GM19455 (cell line): ENCODE results near the gene CNTFR.
A peak's percentile ranks its signal among the peaks of the same experiment; 100 is the strongest.
"Not testable (repeated sequence)": the region's sequence is repeated elsewhere in the genome, so short reads cannot be mapped to it uniquely, and the experiment has no call there.

Experiments
- ATAC-seq: cut with Tn5 transposase; IDR thresholded peaks from one replicate; pipeline ENCODE4 v1.9.1; 2021; ENCODE audit not compliant: unreplicated experiment

CNTFR gene, protein sequence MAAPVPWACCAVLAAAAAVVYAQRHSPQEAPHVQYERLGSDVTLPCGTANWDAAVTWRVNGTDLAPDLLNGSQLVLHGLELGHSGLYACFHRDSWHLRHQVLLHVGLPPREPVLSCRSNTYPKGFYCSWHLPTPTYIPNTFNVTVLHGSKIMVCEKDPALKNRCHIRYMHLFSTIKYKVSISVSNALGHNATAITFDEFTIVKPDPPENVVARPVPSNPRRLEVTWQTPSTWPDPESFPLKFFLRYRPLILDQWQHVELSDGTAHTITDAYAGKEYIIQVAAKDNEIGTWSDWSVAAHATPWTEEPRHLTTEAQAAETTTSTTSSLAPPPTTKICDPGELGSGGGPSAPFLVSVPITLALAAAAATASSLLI

DNA sequence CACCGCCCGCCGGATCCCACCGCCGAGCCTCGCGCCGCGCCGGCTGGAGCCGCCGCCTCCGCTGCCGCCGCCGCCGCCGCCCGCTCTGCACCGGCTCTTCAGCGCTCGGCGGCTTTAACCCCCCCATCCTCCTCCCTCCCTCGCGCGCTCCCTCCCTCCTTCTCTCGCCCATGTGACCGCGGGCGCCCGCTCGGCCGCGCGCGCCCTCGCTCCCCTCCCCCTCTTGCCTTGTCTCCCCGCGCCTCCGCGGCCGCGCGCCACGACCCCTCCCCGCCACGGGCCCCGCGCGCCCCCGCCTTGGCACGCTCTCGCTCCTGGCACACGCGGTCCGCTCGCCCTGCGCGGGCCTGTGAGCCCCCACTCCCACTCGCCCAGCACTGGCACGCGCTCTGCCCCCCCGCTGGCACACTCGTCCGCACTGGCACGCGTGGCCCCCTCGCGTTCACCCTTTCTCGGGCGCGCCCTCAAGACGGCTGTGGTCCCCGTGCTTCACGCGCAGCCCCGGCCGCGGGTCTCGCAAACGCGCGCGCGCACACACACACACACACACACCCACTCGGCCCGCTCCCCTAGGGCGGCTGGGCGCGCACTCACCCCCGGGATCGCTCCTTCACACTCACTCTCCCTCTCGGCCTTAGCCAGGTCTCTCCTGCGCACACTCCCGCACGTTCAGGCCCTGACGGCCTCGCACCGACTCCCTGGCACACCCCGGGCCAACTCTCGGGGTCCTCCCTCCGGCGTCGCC lies at the start of gene CNTFR:
Gene CNTFR (minus strand): TSS at position 89 of the 745 bp plus-strand sequence. CDS start 20,743 bp downstream, outside the sequence.
- ATAC-seq = no peak

DNA sequence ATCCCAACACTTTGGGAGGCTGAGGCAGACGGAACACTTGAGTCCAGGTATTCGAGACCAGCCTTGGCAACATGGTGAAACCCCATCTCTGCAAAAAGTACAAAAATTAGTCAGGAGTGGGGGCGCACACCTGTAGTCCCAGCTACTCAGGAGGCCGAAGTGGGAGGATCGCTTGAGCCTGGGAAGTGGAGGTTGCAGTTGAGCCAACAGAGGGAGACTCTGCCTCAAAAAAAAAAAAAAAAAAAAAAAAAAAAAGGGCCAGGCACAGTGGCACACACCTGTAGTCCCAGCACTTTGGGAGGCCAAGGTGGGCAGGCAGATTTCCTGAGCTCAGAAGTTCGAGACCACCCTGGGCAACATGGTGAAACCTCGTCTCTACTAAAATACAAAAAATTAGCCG lies 49.8 kb upstream of the CNTFR start:
- not testable (repeated sequence) for ATAC-seq

DNA sequence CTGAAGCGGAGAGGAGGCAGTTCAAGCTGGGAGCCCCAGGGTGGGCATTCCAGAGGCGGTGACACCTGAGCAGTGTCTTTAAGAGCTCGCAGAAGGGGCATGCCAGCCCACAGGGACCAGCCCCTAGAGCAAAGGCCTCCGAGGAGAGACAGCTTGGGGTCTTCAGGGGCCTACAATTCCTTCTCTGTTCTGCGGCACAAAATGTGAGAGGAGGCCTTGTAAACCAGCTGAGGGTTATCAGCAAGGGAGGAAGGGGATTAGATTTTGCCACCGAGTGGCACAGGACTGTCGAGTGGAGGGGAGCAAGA lies 48.6 kb upstream of the CNTFR start:
- ATAC-seq = no peak

DNA sequence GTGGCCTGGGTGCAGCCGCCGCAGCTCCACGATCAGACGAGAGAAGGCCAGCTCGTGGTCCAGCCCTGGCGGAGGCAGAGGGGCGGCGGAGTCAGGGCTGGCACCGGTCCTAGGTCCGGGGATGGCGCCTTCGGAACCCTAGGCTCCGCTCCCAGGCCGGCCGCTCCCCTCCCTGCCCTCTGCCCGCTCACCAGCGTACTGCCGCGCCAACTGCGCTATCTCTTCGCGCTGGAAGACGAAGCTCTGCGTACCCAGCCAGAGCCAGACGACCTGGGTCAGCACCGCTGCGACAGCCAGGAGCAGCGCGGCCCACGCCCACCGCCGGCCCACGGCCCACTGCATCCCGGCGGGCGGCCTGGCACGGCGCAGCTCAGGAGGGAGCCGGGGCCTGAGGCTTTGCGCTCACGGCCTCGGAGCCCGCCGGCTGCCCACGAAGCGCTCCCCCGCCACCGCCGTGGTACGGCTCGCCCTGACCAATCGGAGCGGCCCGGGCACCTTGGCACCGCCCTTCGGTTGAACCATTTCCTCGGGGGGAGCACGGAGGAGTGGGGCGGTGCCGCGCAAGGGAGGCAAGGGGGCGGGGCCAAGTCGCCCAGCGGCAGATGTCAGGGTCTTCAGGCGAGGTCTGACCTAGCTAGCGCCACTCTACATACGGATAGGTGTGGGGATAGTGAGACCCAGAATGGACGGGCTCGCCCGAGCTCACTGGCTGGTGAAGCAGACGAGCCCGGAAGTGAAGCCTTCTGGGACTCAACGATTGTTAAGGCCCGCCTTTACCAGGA lies 48.0 kb upstream of the CNTFR start, which contains the start of gene SIGMAR1:
Gene SIGMAR1 (minus strand): TSS at position 432 of the 782 bp plus-strand sequence. CDS start 90 bp downstream, at position 342.
- ATAC-seq = peak; percentile 87

DNA sequence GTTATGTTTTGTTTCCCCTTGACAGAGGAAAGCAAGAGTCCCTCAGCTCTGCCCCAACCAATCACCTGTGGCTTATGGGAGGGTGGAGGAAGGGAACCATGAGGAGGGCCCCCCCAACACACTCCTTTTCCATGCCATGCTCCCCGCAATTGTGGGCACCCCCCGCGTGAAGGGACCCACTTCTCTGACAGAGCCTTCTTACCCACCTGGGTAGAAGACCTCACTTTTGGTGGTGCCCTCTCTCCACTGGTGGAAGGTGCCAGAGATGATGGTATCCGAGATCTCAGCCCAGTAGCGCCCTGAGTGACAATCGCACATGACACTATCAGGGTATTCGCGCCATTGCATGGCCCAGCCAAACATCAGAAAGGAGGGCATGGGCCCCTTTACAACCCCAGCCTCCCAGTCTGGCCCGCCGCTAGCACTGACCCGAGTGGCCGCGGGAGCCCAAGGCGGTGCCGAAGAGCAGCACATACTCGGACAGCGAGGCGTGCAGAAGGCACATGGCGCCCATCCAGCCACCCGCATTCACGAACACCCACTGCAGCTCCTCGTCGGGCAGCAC lies 47.3 kb upstream of the CNTFR start:
- peak; percentile 26 for ATAC-seq

DNA sequence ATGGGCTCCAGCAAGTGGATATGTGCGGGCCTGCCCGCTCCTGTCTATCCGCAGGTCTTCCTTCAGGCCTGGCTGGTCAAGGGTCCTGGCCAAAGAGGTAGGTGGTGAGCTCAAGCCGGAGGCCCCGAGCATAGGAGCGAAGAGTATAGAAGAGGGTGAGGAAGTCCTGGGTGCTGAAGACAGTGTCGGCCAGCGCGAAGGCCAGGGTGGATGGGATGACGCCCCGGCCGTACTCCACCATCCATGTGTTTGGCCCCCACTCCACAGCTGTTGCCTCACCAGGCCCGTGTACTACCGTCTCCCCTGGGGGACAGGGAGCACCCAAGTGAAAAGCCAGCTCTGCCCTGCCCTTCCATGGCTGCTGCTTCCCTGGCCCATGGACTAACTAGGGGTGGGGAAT lies 46.0 kb upstream of the CNTFR start:
- ATAC-seq = no peak

DNA sequence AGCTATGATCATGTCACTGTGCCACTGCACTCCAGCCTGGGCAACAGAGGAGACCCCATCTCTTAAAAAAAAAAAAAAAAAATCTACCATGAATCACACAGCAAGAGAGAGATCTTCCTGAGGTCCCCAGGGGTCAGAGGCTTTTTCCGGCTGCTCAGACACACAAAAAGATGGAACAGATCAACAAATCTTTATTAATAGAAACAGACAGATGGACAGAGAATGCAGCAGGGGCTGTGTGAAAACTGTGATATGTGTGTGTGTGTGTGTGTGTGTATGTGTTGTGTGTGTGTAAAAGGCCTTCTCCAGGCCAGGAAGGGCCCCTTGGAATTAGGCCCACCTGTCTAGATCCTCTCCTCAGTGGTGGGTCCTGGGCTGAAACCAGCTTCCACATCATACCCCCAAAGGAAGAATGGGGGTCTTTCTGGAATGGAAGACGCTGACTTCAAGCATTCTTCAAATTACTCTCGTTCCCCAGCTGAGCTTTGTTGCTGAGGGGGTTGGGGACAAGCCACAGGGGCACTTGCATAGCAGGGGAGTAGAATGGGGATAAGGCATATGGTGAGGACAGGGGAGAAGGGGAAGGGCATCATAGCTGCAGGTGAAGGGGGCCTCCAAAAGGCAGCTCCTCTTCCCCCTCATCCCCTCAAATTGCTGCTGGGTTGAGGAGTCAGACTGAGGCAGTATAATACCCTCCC lies 45.2 kb upstream of the CNTFR start:
- no peak for ATAC-seq

DNA sequence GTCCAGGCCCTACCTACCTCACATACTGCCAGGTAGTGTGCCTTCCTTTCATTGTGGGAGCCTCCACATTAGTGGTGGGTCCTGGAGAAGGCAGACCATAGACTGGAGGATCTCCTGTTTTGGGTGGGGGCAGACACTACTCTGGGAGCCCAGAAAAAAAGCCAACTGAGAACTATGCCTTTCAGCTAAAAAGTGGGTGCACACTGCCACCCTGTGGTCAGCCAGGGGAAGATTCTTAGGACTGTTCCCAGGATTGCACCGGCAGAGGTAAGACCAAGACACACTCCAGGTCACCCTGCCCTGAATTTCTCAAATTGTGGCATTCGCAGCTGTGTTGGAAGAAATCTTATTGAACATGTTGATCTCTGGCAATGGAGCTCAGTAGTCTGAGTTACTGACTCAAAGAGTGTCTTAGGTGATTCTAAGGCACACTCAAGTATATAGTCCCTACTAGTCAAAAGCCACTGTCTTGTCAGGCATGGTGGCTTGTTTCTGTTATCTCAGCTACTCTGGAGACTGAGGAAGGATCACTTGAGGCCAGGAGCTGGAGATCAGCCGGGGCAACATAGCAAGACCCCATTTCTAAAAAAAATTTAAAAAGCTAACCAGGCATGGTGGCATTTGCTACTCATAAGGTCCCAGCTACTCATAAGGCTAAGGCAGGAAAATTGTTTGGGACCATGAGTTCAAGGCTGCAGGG lies 44.5 kb upstream of the CNTFR start:
- ATAC-seq = no peak

DNA sequence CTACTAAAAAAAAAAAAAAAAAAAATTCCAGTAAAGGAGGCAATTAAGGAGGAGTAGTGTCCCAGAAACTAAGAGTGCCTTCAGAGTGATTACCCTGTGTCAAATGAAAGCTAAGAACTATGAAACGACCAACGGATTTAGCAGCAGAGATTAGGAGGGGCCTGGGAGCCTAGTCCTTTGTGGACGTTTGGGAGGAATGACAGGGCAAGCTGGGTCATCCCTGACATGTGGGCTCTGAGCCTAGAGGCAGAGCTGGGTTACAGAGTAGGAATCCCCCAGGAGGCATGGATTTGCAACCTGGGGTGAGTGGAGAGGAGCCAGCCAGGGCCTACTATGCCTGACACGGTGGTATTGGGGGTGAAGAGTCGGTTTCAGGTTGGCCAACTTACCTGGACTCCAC lies 43.6 kb upstream of the CNTFR start:
- no peak for ATAC-seq

DNA sequence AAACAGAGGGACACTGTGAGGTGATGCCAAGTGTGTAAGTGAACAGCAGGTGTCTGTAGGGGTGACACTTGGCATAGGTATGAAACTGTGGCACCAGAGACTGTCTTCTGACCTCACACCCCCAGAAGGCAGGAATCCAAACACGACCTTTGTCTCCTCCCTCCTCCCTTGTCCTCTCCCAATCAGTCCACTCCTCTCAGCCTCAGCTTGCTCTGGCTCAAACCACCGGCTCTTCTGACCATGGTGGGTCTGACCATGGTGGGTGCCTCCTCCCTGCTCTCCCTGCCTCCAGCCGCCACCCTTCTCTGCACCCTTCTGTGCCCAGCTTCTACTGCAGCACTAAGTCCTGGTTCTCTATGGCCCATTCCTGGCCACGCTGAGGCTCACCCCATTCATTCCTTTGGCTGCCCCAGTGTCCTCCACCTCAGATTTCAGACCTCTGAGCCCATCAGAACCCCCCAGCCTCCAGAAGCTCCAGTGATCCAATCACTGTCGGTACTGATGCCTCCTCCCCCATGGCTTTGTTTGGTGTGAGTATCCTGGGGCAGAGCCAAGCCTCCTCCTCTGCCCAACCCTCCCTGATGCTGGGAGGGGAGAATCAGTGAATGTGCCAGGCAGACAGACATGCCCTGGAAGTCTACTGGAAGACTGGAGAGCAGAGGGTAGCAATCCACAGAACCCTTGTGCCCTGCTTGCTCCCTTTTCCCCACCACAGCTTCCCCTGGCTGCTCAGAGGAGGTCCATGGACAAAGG lies 41.1 kb upstream of the CNTFR start:
- ATAC-seq = no peak

DNA sequence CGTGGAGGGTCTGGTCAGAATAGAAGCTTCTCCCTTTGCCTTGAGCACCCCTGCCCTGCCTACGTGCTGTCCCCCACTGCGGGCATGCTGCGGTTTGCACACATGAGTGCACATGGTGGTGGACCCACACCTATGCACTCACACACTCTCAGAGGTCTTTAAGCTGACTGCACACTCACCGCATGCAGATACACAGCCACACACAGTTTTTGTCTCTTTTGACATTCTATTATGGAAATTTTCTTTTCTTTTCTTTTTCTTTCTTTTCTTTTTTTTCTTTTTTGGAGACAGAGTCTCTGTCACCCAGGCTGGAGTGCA lies 39.9 kb upstream of the CNTFR start:
- ATAC-seq = no peak

DNA sequence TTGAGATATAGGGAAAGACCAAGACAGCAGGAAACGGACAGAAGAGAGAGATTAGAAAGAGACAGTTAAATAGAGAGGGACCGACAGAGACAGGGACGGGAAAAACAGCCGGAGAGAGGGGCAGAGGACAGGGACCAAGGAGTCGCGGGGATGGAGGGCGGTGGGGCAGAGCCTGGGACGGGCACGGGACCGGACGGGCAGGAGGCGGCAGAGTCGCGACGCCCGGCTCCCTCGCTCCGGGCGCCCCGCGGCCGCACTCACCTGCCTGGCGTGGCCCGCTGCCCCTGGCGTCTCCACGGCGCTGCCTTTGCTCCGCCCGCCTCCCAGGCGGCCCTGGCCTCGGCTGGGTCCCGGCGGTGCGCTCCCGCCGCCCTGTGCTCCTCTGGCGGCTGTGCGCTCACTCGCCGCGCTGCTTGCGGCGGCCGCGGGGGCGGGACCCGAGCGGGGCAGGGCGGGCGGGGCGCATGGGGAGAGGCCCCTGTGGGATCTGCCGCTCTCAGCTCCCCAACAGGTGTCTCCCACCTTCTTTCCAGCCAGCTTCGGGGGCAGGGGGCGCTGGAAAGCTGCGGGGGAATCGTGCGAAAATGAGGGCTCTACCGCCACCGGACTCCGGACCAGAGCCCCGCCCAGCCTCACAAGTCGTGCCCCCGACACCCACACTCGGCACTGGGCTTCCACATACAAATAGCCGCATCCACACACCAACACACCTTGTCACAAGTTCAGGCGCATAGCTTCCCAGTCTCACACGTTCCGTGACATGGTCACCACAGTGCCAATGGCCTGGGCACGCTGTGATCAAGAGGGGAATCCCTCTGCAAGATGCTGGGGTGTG lies 39.3 kb upstream of the CNTFR start, which contains the start of gene ARID3C:
Gene ARID3C (minus strand): TSS at position 411 of the 835 bp plus-strand sequence. CDS start 1,052 bp downstream, outside the sequence.
- ATAC-seq = no peak

DNA sequence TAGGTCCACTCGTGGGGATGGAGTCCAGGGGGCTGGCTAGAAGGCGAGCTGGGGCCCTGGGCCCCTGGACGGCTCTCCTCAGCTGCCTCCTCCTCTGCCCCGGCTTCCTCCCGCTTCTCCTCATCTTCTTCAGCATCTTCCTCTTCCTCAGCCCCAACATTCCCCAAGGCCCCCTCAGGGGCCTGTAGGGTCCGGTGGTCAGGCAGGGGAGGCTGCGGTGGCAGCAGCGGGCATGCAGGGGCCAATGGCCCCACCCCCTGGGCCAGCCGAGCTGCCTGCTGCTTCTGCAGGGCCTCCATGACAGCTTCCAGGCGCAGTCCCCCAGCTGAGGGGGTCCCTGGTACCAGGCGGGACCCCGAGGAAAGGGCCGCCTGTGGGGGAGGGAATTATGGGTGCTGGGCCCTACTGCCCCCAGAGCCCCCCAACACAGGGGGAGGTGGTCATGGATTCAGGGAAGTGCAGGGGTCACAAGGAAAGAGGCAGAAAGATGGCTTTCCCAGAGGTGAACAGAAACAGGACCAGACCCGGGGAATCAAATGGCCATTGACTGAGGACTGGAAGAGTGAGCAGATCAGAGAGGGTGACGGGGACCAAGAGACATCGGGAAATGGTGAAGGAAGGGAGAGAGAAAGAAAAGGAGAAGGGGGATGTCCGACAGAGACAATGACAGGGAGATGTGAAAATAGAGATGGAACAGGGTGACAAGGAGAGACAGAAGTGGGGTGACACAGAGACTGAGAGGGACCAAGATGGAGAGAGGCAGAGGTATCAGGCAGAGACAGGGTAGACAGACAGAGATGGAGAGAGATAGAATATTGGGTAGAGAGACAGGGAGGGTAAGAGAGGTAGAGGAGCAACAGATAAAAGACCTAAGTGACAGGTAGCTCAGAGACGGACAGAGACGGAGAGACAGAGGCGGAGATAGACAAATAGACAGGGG lies 38.5 kb upstream of the CNTFR start:
- no peak for ATAC-seq

DNA sequence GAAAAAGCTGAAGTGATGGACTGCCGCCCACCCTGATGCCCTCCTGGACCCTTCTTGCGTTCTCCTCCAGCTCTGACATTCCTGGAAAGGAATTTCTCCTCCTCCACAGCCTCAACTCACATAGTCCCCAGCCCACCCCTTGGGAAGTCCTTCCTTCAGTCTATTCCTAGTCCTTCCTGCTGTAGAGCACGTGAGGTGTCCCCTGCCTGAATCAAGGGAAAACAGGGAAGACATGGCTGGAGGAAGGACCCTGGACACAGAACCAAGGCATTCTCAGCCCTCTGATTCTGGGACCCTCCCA lies 35.6 kb upstream of the CNTFR start:
- no peak for ATAC-seq

DNA sequence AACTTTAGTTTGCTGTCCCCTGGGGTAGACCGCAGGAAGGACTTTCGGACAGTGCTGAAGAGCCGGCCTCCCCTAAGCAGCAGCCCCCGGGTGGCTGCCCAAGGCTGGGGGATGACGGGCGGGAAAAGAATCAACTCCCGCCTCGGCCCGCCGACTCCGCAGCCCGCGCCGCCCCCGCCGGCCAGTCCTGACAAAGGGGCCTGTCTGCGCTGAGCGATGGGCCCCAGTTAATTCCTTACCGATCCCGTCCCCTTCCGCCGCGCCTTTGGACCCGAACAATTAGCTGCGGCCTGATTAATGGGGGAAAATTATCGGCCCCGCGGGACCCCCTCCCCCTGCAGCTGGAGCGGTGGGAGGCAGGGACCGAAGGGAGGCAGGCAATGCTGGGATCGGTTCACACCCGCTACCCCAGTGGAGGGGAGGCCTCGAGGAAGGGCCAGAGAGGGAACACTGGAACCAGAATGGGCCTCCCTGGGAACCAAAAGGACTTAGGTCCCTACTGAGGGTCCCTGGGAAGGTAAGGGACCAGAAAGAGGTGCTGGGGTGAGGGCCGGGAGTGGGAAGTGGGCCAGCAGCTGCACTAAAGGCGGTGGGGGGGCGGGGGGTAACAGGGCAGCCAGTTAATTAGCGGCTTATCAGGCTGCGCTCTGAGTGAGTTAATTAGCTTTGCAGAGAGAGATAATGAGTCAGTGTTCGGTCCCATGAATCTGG lies 35.1 kb upstream of the CNTFR start:
- ATAC-seq = no peak

DNA sequence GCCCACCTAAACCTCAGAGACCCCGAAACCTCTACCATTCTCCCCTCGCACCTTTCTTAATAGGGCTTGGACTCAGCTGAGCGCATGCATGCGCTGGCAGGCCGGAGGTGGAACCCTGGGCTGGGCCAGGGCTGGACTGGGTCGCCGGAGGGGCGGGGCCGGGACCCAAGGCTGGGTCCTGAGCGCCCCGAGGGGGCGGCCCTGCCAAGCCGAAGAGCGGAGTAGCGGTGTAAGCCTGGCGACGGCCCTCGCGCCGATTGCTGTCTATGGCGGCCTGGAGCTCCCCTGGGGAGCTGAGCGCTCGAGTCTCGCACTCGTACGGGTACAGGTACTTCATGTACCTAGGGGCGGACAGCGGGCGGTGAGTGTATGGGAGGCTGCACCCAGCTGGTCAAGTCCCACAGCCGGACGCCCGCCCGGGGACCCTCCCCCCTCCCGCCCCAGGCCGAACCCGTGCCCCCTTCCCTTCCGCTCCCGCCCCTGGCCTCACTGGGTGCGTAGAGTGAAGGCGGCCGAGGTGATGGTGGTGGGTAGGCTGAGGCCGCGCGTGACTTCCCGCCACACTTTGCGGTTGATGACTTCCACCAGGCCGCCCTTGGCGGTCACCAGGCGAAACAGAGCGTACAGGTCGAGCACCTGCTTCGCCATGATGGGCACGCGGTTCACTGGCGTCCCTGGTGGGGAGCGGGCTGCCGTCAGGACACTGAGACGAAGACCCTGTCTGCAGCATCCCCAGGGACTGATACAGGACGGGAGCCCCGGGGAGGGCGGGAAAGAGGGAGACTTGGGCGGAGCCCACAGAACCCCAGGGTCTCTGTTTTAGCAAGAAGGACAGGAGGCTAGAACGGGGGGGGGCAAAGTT lies 34.1 kb upstream of the CNTFR start:
- ATAC-seq = no peak
